ENCODE data around the gene FBXO24.
"Not testable (repeated sequence)": the region's sequence is repeated elsewhere in the genome, so short reads cannot be mapped to it uniquely, and the experiment has no call there.

Gene FBXO24

GRCh38 chr7:100563100-100563564 is 23.0 kb upstream of the FBXO24 start:
- in situ Hi-C loops (cut with HindIII; ENCODE audit: low pct_ligation_motif_present, low sequenced_read_pairs): no loop called here
- H3K27me3 ChIP-seq (replicated peaks): no peaks in the 10 kb centered on the region

DNA sequence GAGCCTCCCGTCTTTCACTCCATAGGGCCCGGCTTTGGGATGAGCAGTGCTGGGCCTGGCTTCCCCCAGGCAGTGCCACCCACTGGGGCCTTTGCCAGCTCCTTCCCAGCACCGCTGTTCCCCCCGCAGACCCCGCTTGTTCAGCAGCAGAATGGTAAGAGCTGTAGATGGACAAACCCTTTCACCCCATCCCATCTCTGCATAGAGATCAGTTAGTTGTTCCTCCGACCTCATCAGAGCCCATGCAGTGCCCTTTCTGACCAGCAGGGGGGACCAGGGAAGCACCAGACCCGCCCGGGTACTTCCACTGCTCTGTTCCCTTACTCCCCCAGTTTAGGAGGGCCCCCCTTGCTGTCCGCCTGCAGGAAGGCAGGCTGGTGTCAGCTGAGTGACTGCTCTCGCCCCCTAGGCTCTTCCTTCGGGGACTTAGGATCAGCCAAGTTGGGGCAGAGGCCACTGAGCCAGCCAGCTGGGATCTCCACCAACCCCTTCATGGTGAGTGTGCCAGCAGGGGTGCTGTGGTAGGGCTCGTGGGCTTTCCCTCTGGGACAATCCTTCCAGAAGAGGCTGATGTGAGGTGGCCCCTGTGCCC is 22.2 kb upstream of the FBXO24 start:
- Histone ChIP-seq H3K36me3 (replicated peaks) (no peaks in the 10 kb centered on the region), H3K4me3 (ENCODE audit: low read depth, low read length) (no peak overlapping the region), H3K27me3 (replicated peaks) (no peaks in the 10 kb centered on the region), H3K27ac (no peak overlapping the region)
- DNase-seq: peak; percentile 67
- TF ChIP-seq, protein P1, sequence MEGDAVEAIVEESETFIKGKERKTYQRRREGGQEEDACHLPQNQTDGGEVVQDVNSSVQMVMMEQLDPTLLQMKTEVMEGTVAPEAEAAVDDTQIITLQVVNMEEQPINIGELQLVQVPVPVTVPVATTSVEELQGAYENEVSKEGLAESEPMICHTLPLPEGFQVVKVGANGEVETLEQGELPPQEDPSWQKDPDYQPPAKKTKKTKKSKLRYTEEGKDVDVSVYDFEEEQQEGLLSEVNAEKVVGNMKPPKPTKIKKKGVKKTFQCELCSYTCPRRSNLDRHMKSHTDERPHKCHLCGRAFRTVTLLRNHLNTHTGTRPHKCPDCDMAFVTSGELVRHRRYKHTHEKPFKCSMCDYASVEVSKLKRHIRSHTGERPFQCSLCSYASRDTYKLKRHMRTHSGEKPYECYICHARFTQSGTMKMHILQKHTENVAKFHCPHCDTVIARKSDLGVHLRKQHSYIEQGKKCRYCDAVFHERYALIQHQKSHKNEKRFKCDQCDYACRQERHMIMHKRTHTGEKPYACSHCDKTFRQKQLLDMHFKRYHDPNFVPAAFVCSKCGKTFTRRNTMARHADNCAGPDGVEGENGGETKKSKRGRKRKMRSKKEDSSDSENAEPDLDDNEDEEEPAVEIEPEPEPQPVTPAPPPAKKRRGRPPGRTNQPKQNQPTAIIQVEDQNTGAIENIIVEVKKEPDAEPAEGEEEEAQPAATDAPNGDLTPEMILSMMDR (IDR thresholded peaks at IDR 0.05; ENCODE audit: low read depth, low read length, missing control alignments): peak; percentile 96
- in situ Hi-C loops (cut with HindIII; ENCODE audit: low pct_ligation_motif_present, low sequenced_read_pairs): no loop called here

More at GRCh38 chr7:100563100-100563564, 23.0 kb upstream of the FBXO24 start:
- H3K27ac ChIP-seq: no peak overlapping the region
- DNase-seq: no peak
- no peaks in the 10 kb centered on the region for H3K36me3 ChIP-seq (replicated peaks)
- no peak overlapping the region for H3K4me3 ChIP-seq (ENCODE audit: low read depth, low read length)
- TF ChIP-seq, protein P1 (IDR thresholded peaks at IDR 0.05; ENCODE audit: low read depth, low read length, missing control alignments): no peak

- H3K36me3 ChIP-seq (replicated peaks); in situ Hi-C loops (cut with HindIII; ENCODE audit: low pct_ligation_motif_present, low sequenced_read_pairs); DNase-seq; H3K4me3 ChIP-seq (ENCODE audit: low read depth, low read length); H3K27me3 ChIP-seq (replicated peaks); H3K27ac ChIP-seq: not testable (repeated sequence)
These were observed 21.7 kb upstream of the FBXO24 start for GRCh38 chr7:100564405-100564804.

DNA sequence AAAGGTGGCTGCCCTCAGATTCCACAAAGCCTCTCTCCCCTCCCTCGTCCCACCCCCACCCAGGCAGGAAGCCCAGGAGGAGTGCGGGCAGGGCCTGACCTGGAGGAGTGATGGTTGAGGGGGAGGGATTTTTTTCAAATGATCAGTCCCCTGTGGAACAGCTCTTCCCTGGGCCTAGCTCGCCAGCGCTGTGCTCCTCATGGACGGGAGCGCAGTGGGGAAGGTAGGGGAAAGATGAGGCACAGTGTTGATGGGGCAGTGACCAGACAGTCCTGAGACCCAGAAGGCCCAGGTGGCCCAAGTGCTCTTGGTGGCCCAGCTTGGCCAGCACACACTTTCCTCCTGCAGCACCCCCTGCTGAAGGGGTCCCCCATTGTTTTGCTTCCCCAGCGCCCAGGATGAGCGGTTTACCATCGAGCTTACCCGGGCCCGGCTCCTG is 21.0 kb upstream of the FBXO24 start:
- in situ Hi-C loops (cut with HindIII; ENCODE audit: low pct_ligation_motif_present, low sequenced_read_pairs): no loop called here
- TF ChIP-seq, protein P1 (IDR thresholded peaks at IDR 0.05; ENCODE audit: low read depth, low read length, missing control alignments): no peak
- H3K36me3 ChIP-seq (replicated peaks): no peaks in the 10 kb centered on the region

DNA sequence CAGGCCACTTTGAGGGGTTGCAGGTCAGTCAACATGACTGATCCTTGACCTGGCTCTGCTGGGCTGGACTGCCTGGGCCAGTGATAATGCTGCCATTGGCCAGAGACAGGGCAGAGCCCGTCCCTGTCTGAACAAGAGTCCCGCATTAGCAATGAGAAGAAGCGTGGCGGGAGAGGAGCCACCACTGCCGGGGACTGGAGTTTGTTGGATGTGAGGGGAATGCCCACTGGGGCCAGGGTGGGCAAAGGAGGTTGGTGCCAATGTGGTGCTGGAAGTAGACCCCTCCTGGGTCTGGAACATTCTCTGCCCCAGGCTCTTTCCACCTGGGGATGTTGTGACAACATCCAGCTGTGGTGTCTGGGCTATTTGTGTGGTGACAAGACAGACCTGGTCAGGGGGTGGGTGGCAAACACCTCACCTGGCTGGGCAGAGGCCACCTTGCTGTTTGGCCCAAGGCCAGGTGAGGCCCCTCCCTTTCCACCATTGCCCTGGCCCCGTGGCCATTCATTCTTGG is 20.1 kb upstream of the FBXO24 start:
- no peaks in the 10 kb centered on the region for H3K36me3 ChIP-seq (replicated peaks)
- H3K27ac ChIP-seq: no peak overlapping the region
- no peak overlapping the region for H3K4me3 ChIP-seq (ENCODE audit: low read depth, low read length)
- DNase-seq: no peak
- no peaks in the 10 kb centered on the region for H3K27me3 ChIP-seq (replicated peaks)
- TF ChIP-seq, protein P1 (IDR thresholded peaks at IDR 0.05; ENCODE audit: low read depth, low read length, missing control alignments): no peak
- in situ Hi-C loops (cut with HindIII; ENCODE audit: low pct_ligation_motif_present, low sequenced_read_pairs): no loop called here

More for the DNA sequence above, 21.0 kb upstream of the FBXO24 start:
- no peak overlapping the region for H3K4me3 ChIP-seq (ENCODE audit: low read depth, low read length)
- H3K27ac ChIP-seq: no peak overlapping the region
- H3K27me3 ChIP-seq (replicated peaks): no peaks in the 10 kb centered on the region
- no peak for DNase-seq

DNA sequence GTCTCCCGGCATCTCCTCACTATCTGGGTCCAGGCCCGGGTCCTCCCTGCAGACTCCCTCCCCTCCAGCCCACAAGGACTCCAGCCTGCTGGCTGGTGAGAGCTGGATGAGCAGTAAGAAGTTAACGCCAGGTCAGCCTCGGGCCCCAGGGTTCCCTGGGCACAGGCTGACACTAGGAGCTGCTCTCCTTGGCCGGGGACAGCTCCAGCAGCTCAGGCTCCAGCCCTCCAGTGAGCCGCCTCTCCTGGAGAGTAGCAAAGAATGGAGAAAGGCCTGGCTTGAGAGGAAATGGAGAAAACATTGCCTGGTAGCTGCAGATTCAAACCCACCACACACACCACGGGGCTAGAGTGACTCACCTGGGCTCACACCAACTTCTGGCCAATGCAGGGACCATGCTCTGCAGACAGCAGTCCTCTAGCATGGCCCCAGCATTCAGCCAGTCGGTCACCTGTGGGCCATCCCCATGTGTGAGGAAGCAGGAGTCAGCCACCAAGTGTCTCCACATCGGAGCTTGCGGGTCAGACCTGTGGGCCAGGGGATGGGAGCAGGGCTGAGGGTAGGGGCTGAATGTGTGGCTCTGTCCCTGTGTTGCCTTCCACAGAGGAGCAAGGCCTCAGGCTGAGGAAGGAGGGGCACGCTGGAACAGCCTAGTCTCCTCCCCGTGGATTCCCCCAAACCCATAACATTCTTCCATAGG is 18.9 kb upstream of the FBXO24 start:
- H3K27ac ChIP-seq: no peak overlapping the region
- TF ChIP-seq, protein P1 (IDR thresholded peaks at IDR 0.05; ENCODE audit: low read depth, low read length, missing control alignments): no peak
- in situ Hi-C loops (cut with HindIII; ENCODE audit: low pct_ligation_motif_present, low sequenced_read_pairs): no loop called here
- H3K27me3 ChIP-seq (replicated peaks): no peaks in the 10 kb centered on the region
- no peak for DNase-seq
- H3K36me3 ChIP-seq (replicated peaks): no peaks in the 10 kb centered on the region
- H3K4me3 ChIP-seq (ENCODE audit: low read depth, low read length): no peak overlapping the region
